GM21786 (cell line): ENCODE data around the gene WDR3.
A peak's percentile ranks its signal among the peaks of the same experiment; 100 is the strongest.

Source experiments
- ATAC-seq: cut with Tn5 transposase; IDR thresholded peaks from one replicate; pipeline ENCODE4 v1.9.1; 2021; ENCODE audit not compliant: unreplicated experiment

WDR3 gene

GRCh38 chr1:117942293-117942692 is 12.8 kb downstream of the WDR3 start:
- ATAC-seq = no peak

- no peak for ATAC-seq
Observed at GRCh38 chr1:117952386-117952785, 22.8 kb downstream of the WDR3 start.

GRCh38 chr1:117959364-117959763 is 29.8 kb downstream of the WDR3 start:
- ATAC-seq = no peak

GRCh38 chr1:117964290-117965038 is 34.9 kb downstream of the WDR3 start:
- no peak for ATAC-seq

GRCh38 chr1:117967477-117967876 is 37.9 kb downstream of the WDR3 start:
- ATAC-seq = no peak

GRCh38 chr1:117967881-117968280 is 38.3 kb downstream of the WDR3 start:
- no peak for ATAC-seq

GRCh38 chr1:117970252-117970651 is 40.7 kb downstream of the WDR3 start:
- no peak for ATAC-seq

GRCh38 chr1:117971777-117972176 is 42.2 kb downstream of the WDR3 start:
- ATAC-seq = no peak

- ATAC-seq = no peak
Observed at GRCh38 chr1:117976381-117976780, 46.8 kb downstream of the WDR3 start.

- no peak for ATAC-seq
Observed at GRCh38 chr1:117981455-117982192, 52.1 kb downstream of the WDR3 start.

- ATAC-seq = no peak
Observed at GRCh38 chr1:117985239-117985638, 55.7 kb downstream of the WDR3 start.

GRCh38 chr1:117985973-117986372 is 56.4 kb downstream of the WDR3 start:
- peak; percentile 77 for ATAC-seq

GRCh38 chr1:118004312-118004711 is 74.8 kb downstream of the WDR3 start:
- no peak for ATAC-seq

- no peak for ATAC-seq
Observed at GRCh38 chr1:118007391-118007790, 77.9 kb downstream of the WDR3 start.

GRCh38 chr1:118008011-118008410 is 78.5 kb downstream of the WDR3 start:
- no peak for ATAC-seq

- no peak for ATAC-seq
Observed at GRCh38 chr1:118012515-118013124, 83.1 kb downstream of the WDR3 start.

- no peak for ATAC-seq
Observed at GRCh38 chr1:118013336-118013735, 83.8 kb downstream of the WDR3 start.

- ATAC-seq = no peak
Observed at GRCh38 chr1:118013938-118014337, 84.4 kb downstream of the WDR3 start.
